Neural progenitor cell (in vitro differentiated cells): ENCODE results near the gene CPO.

ENCODE experiments used
- CTCF ChIP-seq: fragments of 200-600 bp; sonication (generic); IDR thresholded peaks from 2 replicates; pipeline ENCODE4 v1.5.1; 2017; ENCODE audit warnings: antibody characterized with exemption, mild to moderate bottlenecking
- EZH2 ChIP-seq: fragments of 200-600 bp; sonication (generic); IDR thresholded peaks from 2 replicates; pipeline ENCODE4 v1.6.1; 2017; ENCODE audit warnings: antibody characterized with exemption, mild to moderate bottlenecking, moderate library complexity

GRCh38 chr2:206940546-206940945 lies 1.2 kb downstream of the CPO start:
- TF ChIP-seq CTCF (no peak), EZH2 (no peak)
